ENCODE measurements around the gene NFKBIE. TPM values are rescaled to one million over a fixed set of nuclear protein-coding genes. Genes with fewer than 3 reads are reported as not detected.

Gene NFKBIE
- total and polyA plus RNA-seq, 2 experiments from 2014 or later, result 12.5 to 34.2 TPM

DNA sequence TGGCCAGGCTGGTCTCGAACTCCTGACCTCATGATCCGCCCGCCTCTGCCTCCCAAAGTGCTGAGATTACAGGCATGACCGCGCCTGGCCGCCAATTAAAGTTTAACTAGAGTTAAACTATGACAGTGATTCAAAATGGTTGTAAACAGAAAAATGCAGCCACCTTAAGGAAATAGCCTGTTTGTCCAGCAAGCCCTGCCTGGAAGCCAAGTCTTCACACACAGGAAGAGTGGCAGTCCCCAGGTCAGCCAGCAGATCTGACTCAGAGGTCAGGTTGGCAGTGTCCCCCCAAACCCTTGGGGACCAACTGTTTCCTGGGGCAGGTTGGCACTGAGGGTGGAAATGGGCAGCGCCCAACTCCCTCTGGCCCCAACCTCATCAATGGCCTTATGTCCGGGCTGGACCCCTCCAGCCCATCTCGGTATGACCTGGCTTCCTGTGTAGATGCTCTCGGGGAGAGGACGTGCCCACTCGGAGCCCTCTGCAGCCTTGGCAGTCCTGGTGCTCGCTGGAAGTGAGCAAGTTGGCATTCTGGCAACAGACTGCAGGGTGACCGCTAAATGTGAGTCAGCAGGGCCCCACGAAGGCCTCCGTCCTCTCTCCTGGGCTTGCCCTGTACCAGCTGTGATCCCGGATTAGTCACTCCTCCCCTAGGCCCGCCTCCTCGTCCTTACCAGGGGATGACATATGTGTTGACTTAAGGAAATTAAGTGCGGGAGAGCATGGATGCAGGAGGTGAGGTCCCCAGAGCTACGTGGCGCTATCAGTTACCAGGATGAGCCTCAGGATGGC lies 28.1 kb downstream of the NFKBIE start:
- peak; percentile 65 to 90 for DNase-seq (ENCODE audit: low read depth in 1 of 2, low spot score in 1 of 2)
- TF ChIP-seq, protein P1, sequence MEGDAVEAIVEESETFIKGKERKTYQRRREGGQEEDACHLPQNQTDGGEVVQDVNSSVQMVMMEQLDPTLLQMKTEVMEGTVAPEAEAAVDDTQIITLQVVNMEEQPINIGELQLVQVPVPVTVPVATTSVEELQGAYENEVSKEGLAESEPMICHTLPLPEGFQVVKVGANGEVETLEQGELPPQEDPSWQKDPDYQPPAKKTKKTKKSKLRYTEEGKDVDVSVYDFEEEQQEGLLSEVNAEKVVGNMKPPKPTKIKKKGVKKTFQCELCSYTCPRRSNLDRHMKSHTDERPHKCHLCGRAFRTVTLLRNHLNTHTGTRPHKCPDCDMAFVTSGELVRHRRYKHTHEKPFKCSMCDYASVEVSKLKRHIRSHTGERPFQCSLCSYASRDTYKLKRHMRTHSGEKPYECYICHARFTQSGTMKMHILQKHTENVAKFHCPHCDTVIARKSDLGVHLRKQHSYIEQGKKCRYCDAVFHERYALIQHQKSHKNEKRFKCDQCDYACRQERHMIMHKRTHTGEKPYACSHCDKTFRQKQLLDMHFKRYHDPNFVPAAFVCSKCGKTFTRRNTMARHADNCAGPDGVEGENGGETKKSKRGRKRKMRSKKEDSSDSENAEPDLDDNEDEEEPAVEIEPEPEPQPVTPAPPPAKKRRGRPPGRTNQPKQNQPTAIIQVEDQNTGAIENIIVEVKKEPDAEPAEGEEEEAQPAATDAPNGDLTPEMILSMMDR (IDR thresholded peaks at IDR 0.05; ENCODE audit: low read depth, low read length), result no peak
- no peaks in the 10 kb centered on the region for H3K9me3 ChIP-seq (ENCODE audit: low read depth)
- peak overlapping the region; percentile 48 for H3K4me3 ChIP-seq
- no peak overlapping the region for H3K27ac ChIP-seq
- peaks cover 7% of the 10 kb centered on the region for H3K36me3 ChIP-seq
- H3K27me3 ChIP-seq, result no peaks in the 10 kb centered on the region
- peaks cover 20% of the 10 kb centered on the region for H3K4me1 ChIP-seq (ENCODE audit: low read depth)

DNA sequence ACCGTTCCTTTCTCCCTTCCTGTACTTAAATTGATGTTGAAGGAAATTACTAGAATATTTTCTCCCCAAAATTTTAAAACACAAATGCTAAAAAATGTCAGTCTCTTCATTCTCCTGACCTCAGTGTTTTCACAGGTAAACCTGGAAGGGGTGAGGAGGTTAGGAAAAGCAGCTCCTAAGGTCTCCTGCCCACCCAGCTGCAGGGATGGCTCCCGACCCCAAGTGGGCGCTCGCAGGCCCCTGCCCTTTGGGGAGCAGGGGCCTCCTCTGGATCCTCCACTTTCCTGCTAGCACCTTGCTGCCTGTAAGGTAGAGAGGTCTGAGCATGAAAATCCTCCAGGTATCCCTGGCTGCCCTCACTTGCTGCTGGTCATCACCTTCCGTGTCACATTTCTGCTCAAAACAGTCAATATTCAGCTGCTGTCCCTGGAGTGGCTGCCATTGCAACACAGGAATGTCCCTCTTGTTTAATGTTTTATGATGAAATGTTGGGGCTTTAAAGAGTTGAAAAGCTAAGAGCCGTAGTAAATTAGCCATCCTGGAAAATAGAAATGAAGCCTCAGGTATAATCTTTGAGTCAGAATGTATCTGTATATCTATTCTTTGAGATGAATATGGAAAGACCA lies 29.3 kb downstream of the NFKBIE start:
- no peaks in the 10 kb centered on the region for H3K27me3 ChIP-seq
- TF ChIP-seq, protein P1 (IDR thresholded peaks at IDR 0.05; ENCODE audit: low read depth, low read length), result no peak
- H3K9me3 ChIP-seq (ENCODE audit: low read depth), result no peaks in the 10 kb centered on the region
- no peak overlapping the region for H3K4me3 ChIP-seq
- H3K4me1 ChIP-seq (ENCODE audit: low read depth), result peaks cover 20% of the 10 kb centered on the region
- no peak overlapping the region for H3K27ac ChIP-seq
- DNase-seq (ENCODE audit: low read depth in 1 of 2, low spot score in 1 of 2), result no peak
- H3K36me3 ChIP-seq, result peaks cover 11% of the 10 kb centered on the region

DNA sequence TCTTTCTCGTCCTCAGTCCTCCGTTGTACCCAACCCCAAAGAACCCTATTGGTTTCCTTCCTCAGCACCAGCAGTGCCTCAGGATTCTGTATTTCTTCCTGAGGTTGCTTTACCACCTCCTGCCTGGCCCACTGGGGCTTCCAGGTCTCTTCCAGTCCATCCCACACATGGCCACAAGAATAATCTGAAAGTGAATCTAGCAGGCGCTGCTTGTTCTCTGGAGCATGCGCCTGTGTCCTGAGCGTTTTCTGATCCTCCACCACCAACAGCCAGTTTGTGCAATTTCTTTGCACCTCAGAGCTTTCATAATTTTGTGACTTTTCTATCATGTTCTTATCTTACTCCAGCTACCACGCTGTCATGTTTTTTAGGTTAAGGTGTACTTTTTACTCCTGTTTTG lies 30.1 kb downstream of the NFKBIE start:
- DNase-seq (ENCODE audit: low read depth in 1 of 2, low spot score in 1 of 2), result no peak
- H3K27ac ChIP-seq, result peak overlapping the region; percentile 81

DNA sequence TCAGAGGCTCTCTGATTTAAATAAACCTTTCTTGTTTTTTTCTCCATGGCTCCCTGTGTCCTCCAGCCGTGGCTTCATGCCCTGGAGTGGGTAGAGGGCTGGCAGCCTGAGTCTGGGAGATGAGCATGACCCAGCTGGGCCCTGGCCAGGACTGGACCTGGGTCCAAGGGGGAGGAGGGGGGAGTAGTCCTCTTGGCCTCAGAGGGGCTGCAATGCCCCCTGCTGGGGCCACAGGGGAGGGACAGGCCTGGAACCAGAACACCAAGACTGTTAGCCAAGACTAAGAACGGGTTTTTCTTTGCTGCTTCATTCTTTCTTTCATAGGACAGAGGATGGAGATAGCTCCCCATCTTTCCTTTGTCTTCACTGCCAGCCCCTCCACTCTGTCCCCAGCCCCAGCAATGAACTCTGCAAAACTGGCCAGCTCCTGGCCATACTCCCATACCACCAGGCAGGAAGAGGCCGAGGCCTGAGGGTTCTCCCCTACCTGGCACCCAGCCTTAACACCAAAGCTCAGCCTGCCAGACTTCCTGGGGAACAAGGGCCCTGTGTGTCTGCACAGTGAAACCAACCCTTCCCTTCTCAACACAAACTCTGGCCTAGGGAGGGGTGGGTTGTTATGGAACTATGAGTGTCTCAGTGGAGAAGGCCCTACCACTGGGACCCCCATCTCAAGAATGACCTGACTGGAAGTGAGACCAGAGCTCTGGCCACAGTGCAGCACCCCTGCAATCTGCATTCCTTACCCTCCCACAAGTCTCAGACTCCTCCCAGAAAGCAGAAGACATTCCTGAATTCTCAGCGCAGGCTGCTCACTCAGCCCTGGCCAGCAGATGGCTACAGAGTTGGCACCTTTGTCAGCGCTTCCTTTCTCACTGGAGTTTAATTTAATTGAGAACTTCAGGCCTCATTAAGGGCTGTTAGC lies 31.0 kb downstream of the NFKBIE start:
- TF ChIP-seq, protein P1 (IDR thresholded peaks at IDR 0.05; ENCODE audit: low read depth, low read length), result peak; percentile 95
- peak; percentile 68 to 89 for DNase-seq (ENCODE audit: low read depth in 1 of 2, low spot score in 1 of 2)
- Histone ChIP-seq H3K9me3 (ENCODE audit: low read depth) (no peaks in the 10 kb centered on the region), H3K27ac (peak overlapping the region; percentile 81), H3K4me1 (ENCODE audit: low read depth) (peaks cover 20% of the 10 kb centered on the region), H3K36me3 (peaks cover 15% of the 10 kb centered on the region), H3K27me3 (no peaks in the 10 kb centered on the region), H3K4me3 (no peak overlapping the region)

More for the DNA sequence above, 30.1 kb downstream of the NFKBIE start:
- Histone ChIP-seq H3K4me3 (no peak overlapping the region), H3K27me3 (no peaks in the 10 kb centered on the region), H3K4me1 (ENCODE audit: low read depth) (peaks cover 20% of the 10 kb centered on the region), H3K36me3 (peaks cover 15% of the 10 kb centered on the region), H3K9me3 (ENCODE audit: low read depth) (no peaks in the 10 kb centered on the region)
- TF ChIP-seq, protein P1 (IDR thresholded peaks at IDR 0.05; ENCODE audit: low read depth, low read length), result no peak

DNA sequence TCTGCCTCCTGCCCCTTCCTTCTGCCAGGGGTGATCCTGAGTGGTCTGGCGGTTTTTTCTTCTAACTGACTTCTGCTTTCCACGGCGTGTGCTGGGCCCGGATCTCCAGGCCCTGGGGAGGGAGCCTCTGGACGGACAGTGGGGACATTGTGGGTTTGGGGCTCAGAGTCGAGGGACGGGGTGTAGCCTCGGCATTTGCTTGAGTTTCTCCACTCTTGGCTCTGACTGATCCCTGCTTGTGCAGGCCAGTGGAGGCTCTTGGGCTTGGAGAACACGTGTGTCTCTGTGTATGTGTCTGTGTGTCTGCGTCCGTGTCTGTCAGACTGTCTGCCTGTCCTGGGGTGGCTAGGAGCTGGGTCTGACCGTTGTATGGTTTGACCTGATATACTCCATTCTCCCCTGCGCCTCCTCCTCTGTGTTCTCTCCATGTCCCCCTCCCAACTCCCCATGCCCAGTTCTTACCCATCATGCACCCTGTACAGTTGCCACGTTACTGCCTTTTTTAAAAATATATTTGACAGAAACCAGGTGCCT lies 31.7 kb downstream of the NFKBIE start:
- peaks cover 15% of the 10 kb centered on the region for H3K36me3 ChIP-seq
- H3K27me3 ChIP-seq, result no peaks in the 10 kb centered on the region
- TF ChIP-seq, protein P1 (IDR thresholded peaks at IDR 0.05; ENCODE audit: low read depth, low read length), result no peak
- H3K9me3 ChIP-seq (ENCODE audit: low read depth), result no peaks in the 10 kb centered on the region
- H3K4me1 ChIP-seq (ENCODE audit: low read depth), result peaks cover 20% of the 10 kb centered on the region
- H3K4me3 ChIP-seq, result no peak overlapping the region
- DNase-seq (ENCODE audit: low read depth in 1 of 2, low spot score in 1 of 2), result no peak
- H3K27ac ChIP-seq, result peak overlapping the region; percentile 81
